Myocyte (in vitro differentiated cells): ENCODE measurements around the gene VWA3B. TPM values are rescaled to one million over a fixed set of nuclear protein-coding genes. Genes with fewer than 3 reads are reported as not detected.
"Not testable (repeated sequence)": the region's sequence is repeated elsewhere in the genome, so short reads cannot be mapped to it uniquely, and the experiment has no call there.

Source experiments
- DNase-seq: peaks from one replicate; pipeline ENCODE4 v3.0.0-alpha.2; 2012; ENCODE audit warnings: low read depth
- total RNA-seq: library from RNA; depleted of rRNA; stranded (reverse); fragments of >200 nt; gene quantifications from 2 replicates; pipeline ENCODE4 v1.2.3, GENCODE V29; 2014

VWA3B gene
- total RNA-seq, 1 donor from 2014 or later: not detected

DNA sequence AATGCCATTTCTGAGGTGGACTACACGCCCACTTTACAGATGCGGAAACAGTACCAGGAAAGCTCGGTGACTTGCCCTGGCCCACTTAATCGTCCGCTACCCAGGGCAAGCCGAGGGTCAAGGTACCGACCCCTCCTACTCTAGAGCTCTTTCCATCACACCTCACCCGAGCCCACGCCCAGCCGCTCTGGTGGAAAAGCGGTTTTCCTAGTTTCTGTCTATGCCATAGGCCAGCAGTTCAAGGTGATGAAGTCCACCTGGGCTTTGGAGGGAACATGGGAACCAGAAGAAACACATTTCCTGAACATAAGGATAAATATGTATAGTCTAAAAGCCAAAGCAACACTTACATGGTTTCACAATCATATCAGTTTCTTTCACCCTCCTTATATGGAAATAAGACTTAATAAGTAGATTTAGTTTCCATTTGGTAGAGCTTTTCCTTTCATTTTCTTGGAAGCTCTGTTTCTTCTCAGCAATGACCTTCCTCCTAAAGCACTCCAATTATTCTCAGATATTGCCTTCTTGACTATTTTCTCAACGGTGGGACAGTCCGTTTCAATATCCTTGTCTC, 567 bp downstream of the VWA3B start:
- no peak for DNase-seq

DNA sequence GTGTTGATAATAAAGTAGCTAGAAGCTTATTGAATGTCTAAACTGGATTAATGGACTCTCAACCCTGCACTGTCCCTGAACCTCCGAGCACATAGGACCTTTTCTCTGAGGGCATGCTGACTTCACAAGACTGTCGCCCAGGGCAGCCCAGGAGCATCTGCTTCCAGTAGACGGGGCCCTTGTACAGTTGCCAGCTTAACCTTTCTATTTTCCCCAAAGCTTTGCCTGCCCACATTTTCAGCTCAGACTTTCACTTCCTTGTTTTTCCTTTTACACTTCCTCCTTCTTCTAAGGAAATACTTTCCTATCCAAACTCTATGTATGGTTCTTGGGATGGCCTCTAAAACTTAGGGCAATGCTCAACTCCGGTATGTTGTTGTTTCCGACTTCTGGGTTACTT, 1.3 kb downstream of the VWA3B start:
- no peak for DNase-seq

DNA sequence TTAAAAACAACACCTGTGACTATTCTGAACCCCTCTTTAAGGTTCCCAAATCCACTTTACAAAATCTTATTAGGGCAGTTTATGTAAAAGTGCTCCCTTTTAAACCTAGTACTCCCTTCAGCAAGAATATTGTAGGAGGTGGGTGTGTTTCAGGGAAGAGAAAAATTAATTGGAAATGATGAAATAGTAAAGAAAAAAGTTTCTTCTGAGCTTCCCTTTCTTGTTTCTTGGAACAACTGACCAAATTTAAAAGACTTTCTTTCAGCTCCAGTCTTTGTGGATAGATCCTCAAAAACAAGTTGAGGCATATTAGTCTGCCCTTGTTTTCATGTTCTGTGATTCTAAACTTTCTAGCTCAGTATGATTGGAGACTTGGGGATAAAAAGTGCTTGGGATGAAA, 3.0 kb downstream of the VWA3B start:
- DNase-seq: no peak

DNA sequence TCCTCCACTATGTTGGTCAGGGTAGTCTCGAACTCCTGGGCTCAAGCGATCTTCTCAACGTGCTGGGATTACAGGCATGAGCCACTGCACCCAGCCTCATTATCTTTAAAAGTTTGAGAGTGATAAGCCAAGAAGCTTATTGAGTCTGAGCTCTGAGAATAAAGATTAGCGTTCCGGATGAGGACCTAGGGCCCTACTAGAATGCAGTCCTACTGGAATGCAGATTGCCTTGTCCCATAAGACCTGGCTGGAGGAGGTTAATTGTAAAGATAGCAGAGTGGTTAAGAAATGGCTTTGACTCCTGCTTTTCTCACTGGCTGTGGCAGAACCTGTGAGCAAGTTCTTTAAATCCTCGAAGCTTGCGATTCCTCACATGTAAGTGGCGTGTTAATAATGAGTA, 4.0 kb downstream of the VWA3B start:
- no peak for DNase-seq

DNA sequence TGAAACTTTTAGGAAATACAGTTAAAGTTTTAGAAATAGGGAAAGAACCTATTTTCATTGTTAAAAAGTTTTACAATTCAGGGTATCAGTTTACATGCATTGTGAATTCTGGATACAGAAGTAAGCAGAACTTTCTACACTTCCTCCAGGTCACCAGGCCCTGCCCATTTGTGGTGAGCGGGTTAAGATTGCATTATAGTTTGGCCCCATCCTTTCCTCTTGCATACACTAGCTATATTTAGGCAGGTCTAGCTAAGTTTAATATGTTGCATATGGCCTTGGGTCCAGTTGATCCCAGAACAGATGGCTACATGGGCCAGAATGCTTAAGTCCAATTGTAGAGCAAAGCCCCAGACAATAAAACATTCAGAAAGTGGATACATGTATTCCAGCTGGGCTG, 4.8 kb downstream of the VWA3B start:
- DNase-seq: no peak

DNA sequence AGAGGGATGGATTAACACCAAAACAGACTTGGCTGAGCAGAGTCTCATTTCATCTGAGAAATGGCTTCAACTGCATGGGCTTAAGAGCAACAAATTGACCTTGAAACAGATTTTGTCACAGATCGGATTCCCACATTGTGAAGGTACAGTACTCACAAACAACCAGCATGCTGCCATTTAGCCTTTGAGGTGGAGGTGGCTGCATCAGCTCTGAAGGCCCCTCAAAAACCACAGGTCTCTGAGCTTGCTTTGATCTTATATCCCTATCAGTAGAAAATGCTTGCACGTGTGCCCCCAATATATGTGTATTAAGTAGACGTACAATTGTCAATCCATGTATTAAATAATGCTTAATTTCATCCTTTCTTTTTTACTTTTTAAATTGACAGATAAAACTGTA, 6.2 kb downstream of the VWA3B start:
- no peak for DNase-seq

DNA sequence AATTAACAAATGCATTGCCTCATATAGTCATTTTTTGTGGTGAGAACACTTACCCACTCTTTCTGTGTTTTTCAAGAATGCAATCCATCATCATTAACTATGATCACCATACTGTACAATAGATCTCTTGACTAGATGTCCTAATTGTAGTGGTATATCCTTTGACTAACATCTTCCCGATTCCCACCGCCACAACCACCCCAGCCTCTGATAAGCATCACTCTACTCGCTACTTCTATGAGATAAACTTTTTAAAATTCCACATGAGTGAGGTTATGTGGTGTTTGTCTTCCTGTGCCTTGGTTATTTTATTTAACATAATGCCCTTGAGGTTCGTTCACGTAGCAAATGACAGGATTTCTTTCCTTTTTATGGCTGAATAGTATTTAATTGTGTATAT, 6.6 kb downstream of the VWA3B start:
- no peak for DNase-seq

DNA sequence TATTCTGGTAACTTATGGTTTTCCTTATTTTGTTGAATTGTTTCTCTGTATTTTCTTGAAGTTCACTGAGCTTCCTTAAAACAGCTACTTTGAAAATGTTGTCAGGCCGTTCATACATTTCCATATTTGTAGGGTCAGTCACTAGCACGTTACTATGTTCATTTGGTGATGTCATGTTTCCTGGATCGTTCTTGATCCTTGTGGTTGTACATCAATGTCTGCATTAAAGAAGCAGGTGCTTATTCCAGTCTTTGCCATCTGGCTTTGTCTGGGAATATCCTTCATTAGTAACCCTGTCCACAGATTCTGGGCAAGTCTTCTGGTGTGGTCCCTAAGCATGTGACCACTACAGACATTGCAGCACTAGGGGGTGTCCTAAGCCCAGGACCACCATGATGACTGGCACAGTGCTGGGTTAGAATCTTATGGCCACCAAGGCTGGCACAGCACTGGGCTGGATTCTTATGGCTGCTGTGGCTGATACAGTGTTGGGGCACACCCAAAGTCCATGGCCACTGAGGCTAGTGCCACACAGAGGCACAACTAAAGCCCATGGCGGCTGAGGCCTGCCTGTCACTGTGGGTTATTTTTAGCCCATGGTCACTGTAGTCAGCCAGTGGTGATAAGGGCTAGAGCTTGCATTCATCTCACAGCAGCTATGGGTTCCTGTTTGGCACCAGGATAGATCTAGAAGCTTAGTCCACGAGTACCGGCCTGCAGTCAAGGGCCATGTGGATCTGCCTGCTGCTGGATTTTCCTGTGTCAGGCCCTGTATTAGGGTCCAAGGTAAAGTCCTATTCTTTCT, 13.2 kb downstream of the VWA3B start:
- DNase-seq: peak; percentile 56

DNA sequence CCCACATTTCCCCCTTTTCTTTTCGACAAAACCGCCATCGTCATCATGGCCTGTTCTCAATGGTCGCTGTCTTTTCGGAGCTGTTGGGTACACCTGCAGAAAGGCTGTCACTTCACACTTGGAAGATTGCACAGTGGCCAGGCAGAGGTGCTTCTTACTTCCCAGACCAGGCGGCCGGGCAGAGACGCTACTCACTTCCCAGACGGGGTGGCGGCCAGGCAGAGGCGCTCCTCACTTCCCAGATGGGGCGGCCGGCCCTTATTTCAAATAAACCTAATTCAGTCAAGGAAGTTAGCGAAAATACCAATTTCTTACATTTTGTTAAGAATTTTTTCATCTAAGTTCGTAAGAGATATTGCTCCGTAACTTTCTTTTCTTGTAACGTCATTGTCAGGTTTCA, 15.3 kb downstream of the VWA3B start:
- not testable (repeated sequence) for DNase-seq

DNA sequence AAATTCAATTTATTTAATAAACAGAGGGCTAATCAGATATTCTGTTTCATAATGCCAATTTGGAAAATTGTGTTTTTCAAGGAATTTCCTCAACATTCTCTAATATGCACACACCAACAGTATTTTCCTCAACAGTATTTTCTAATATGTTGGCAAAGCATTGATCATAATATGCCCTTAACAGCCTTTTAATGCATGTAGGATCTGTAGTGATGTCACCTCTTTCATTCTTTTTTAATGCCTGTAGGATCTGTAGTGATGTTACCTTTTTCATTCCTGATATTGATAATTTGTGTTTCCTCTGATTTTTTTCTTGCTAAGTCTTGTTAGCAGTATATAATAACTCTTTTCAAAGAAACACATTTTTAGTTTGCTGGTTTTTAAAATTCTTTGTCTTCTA, 15.9 kb downstream of the VWA3B start:
- no peak for DNase-seq

DNA sequence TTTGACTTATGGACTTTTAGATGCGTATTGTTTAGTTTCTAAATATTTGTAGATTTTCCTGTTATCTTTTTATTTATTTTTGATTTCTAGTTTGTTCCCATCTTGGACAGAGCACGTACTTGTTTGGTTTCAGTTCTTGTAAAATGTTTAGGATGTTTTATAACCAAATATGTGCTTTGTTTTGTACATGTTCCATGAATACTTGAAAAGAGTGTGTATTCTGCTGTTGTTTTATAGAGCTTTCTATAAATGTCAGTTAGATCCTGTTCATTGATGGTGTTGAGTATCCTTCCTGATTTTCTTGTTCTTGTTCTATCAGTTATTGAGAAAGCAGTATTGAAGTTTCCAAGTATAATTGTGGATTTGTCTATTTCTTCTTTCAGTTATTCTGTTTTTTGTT, 21.1 kb downstream of the VWA3B start:
- DNase-seq: no peak

DNA sequence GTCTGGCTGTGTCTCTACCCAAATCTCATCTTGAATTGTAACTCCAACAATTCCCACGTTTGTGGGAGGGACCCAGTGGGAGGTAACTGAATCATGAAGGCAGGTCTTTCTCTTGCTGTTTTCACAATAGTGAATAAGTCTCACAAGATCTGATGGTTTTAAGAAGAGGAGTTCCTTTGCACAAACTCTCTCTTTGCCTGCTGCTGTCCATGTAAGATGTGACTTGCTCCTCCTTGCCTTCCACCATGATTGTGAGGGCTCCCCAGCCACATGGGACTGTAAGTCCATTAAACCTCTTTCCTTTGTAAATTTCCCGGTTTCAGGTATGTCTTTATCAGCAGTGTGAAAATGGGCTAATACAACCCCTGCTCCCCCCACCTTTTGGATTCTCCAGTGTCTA, 23.8 kb downstream of the VWA3B start:
- no peak for DNase-seq

DNA sequence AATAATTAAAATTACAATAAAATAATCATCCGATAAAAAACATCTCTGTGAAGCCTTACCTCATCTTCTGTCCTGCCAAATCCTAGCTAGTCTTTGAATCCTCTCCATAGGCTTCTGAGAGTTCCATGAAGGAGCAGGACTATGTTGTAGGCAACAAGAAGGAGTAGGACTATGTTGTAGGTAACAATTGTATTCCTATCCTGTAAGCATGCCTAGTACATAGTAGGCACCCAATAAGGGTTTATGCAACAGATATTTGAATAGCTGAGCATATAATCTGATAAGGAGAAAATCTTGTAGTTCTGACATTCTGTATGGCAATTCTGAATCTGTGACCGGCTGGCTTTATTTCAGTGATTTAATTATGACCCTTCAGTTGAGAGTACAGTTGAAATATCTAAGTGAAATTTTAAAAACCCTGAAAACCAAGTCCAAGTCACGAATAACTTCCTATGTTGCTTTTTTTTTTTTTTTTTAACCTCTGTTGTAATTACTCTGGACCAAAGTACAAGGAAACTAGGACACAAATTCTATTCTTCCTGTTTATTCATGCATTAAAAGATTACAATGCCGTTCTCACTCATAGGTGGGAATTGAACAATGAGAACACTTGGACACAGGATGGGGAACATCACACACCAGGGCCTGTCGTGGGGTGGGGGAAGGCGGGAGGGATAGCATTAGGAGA, 27.8 kb downstream of the VWA3B start:
- DNase-seq: no peak

DNA sequence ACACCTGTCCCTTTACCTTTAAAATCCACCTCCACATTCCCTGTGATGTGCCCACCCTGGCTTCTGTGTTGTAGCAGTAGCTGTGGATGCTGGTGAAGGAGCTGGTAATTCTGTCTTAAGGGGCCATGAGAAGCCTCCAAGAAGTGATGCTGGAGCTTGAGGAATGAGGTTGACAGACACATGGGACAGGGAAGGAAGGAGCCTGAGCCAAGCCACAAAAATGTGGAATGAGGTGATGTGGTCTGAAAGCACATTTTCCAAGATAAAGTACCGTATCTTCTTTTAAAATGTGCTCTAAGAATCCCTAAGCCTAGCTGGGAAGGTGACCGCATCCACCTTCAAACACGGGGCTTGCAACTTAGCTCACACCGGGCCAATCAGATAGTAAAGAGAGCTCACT, 31.2 kb downstream of the VWA3B start:
- DNase-seq: peak; percentile 44

DNA sequence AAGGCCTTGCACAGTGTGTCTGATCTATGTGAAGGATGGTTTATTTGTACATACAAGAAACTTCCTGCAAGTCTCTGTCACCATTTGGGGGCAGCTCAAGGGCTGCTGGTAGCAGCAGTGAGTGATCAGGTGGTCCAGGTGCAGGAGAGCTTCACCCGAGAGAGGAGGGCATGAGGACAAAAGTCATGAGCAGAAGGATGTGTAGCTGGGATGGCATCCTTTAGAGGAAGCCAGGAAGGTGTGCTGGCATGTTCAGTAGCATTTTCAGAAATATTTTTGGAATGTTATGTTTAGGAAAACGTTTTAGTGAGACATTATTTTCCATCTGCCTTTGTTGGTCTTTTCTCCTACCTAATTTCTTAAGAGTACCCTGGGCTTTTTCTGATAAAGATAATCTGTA, 31.9 kb downstream of the VWA3B start:
- no peak for DNase-seq

DNA sequence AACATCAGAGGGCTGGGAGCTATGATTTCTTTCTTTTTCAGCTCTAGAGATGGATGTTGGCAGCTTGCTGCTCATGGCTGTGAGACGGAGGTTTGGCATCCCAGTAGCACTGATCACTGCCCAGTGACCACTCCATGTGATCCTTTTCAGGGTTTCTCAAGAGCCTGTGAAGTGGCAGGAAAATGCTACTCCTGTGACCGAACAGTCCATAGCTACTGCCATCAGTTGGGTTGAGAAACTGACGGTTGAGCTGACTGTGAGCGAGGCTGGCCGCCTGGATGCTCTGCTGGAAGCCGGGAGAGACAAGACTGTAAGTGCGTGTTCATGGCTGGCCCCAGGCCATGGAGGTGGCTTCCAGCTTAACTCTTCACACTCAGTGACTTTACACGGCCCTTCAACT, 34.2 kb downstream of the VWA3B start:
- no peak for DNase-seq

DNA sequence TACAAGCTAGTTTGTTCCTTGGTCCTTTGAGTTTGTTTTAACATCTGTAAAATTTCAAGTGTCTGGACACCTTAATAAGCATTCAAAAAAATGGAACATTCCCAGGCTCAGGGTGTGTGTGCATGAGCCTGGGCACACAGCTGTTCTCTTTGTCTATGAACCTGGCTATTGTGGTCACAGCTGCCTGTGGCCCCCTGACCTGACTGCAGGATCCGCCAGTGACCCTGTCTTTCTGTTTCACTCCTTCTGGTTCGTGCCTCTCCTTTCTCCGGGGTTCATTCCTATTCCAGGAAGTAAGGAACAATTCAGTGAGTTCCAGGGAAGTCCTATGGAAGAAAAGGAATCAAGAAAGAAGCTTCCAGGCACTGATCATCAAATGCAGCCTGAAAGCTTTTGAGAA, 35.6 kb downstream of the VWA3B start:
- DNase-seq: no peak

DNA sequence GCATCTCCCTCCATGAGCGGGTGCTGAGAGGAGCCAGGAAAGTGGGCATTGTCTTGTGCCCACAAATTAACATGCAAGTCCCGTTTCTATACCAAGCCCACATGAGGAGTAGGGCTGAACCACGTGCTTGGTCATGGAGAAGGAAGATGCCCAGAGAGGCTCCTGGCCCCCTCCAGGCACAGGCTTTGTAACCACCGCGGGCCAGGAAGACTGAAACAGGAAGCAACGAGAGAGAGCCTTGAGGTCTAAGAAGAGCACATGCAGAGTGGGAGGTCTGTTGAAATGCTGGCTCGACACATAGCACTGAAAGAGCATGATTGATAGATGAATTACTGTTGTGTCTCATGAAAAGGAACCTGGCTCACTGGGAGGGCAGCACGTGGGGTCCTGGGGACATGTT, 36.3 kb downstream of the VWA3B start:
- no peak for DNase-seq

DNA sequence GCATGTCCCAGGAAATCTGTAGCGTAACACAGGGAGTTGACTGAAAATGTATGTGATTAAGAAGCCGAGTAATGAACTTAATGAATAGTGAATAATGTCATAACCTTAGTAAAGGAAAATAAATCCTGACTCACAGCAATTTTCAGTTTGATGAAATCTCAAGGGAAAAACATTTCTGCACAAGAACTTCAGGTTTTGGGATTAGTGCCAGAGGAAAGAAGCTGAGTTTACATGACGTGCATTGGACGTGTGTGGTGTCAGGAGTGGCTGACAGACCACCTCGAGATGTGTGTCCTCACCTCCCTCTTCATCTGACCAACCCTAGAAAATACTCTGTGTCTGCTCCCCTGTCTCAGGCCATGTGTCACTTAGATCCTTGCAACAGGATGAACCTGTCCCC, 39.1 kb downstream of the VWA3B start:
- DNase-seq: no peak

DNA sequence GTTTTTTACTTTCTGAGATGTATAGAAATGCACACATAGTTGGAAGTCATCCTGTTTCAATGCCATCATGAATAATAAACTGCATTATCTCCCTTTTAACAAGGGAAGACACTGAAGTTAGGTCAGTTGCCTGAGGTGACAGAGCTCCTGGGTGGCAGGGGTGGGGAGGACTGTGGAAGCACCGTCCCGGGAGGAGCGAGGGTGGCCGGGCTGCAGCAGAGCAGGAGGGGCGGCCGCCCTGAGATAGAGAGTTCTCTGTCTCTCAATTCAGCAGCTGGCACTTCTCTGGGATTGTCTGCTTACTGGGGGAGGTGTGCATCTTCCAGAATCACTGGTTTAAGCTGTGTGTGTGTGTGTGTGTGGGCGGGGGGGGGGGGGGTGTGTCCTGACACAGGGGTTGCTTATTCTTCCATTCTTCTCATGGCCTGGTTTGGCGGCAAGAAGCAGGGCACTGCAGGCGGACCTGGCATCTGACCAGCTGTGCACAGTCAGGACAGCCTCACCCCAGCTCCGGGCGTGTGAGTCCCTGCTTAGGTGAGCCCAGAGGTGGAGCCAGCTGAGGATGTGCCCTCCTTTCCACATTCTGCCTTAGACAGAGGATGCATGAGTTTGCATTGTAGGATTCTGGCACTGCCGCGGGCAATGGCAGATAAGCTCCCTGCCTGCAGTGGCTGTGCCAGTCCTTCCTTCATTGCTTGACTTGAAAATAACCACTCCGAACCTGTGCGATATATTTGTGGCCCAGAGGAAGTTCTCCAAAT, 40.4 kb downstream of the VWA3B start:
- no peak for DNase-seq

DNA sequence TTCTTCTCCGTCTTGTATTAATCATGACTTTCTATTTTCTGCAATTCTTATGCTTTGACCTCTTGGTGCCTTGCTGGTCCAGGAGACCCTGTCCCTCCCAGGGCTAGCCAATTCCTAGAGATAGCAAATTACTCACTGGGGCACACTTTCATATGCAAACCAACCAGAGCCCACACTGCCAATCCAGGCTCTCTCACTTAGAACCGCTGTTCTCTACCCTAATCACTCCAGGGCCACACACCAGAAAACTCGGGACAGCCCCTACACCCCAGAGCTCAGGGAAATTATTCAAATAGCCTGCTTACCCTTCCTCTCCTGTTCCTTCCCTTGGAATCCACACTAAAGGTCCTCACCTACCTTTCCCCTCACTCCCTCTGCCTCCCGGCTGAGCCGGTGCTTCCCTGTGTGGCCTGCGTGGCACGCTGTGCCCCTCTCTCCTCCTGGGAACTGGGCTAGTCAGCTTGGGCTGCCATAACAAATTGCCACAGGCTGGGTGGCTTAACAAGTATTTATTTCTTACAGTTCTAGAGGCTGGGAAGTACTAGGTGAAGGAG, 41.7 kb downstream of the VWA3B start:
- DNase-seq: no peak

DNA sequence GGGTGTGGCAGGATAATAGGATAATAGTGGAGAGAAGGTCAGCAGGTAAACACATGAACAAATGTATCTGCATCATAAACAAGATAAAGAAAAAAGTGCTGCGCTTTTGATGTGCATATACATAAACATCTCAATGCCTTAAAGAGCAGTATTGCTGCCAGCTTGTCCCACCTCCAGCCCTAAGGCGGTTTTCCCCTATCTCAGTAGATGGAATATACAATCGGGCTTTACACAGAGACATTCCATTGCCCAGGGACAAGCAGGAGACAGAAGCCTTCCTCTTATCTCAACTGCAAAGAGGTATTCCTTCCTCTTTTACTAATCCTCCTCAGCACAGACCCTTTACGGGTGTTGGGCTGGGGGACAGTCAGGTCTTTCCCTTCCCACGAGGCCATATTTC, 43.1 kb downstream of the VWA3B start:
- not testable (repeated sequence) for DNase-seq
